ENCODE data around the gene ARSG. TPM values are rescaled to one million over a fixed set of nuclear protein-coding genes. Genes with fewer than 3 reads are reported as not detected.

ARSG gene
- polyA plus RNA-seq, 1 experiment, result 1.9 TPM

- no peak overlapping the region for H3K27ac ChIP-seq (ENCODE audit: low read depth, low read length)
- POLR2A ChIA-PET, result no interaction called here
- CTCF ChIA-PET, result interaction anchor here (0.6 to 5.2 kb wide), 2 partner anchors 8 to 84 kb away, joined by 3 to 44 read pairs; no protein-coding TSS in a partner anchor
- TF ChIP-seq CTCF (IDR thresholded peaks at IDR 0.05; ENCODE audit: low read depth, low read length), result no peak
- no peak overlapping the region for H3K4me3 ChIP-seq (ENCODE audit: low read depth, low read length)
- peaks cover 8% of the 10 kb centered on the region for H3K9me3 ChIP-seq (ENCODE audit: control insufficient read depth, insufficient read depth, low read length)
- H3K27me3 ChIP-seq (ENCODE audit: control insufficient read depth, insufficient read depth, low read length), result no peaks in the 10 kb centered on the region
- DNase-seq (ENCODE audit: low read depth, low spot score), result no peak
Observed at GRCh38 chr17:68390888-68391545, 99.7 kb downstream of the ARSG start.

- no peak for DNase-seq (ENCODE audit: low read depth, low spot score)
- Histone ChIP-seq H3K27ac (ENCODE audit: low read depth, low read length) (no peak overlapping the region), H3K27me3 (ENCODE audit: control insufficient read depth, insufficient read depth, low read length) (no peaks in the 10 kb centered on the region), H3K9me3 (ENCODE audit: control insufficient read depth, insufficient read depth, low read length) (peaks cover 8% of the 10 kb centered on the region), H3K4me3 (ENCODE audit: low read depth, low read length) (no peak overlapping the region)
- ChIA-PET POLR2A (no interaction called here), CTCF (interaction anchor here (0.6 to 5.2 kb wide), 2 partner anchors 7 to 85 kb away, joined by 3 to 44 read pairs; no protein-coding TSS in a partner anchor)
- no peak for TF ChIP-seq CTCF (IDR thresholded peaks at IDR 0.05; ENCODE audit: low read depth, low read length)
Observed at GRCh38 chr17:68391561-68392268, 100.4 kb downstream of the ARSG start.

- no peak for DNase-seq (ENCODE audit: low read depth, low spot score)
- ChIA-PET CTCF (interaction anchor here (0.9 to 1.0 kb wide), 2 partner anchors 119 to 132 kb away, joined by 3 read pairs; no protein-coding TSS in a partner anchor), POLR2A (no interaction called here)
- Histone ChIP-seq H3K9me3 (ENCODE audit: control insufficient read depth, insufficient read depth, low read length) (peaks cover 8% of the 10 kb centered on the region), H3K27me3 (ENCODE audit: control insufficient read depth, insufficient read depth, low read length) (no peaks in the 10 kb centered on the region), H3K27ac (ENCODE audit: low read depth, low read length) (no peak overlapping the region), H3K4me3 (ENCODE audit: low read depth, low read length) (no peak overlapping the region)
- no peak for TF ChIP-seq CTCF (IDR thresholded peaks at IDR 0.05; ENCODE audit: low read depth, low read length)
Observed at GRCh38 chr17:68394608-68395331, 103.5 kb downstream of the ARSG start.

GRCh38 chr17:68396226-68397107 is 105.2 kb downstream of the ARSG start:
- Histone ChIP-seq H3K27ac (ENCODE audit: low read depth, low read length) (no peak overlapping the region), H3K4me3 (ENCODE audit: low read depth, low read length) (no peak overlapping the region), H3K27me3 (ENCODE audit: control insufficient read depth, insufficient read depth, low read length) (no peaks in the 10 kb centered on the region), H3K9me3 (ENCODE audit: control insufficient read depth, insufficient read depth, low read length) (peaks cover 8% of the 10 kb centered on the region)
- CTCF ChIA-PET, result interaction anchor here (1.0 to 1.2 kb wide), 2 partner anchors 133 to 134 kb away, joined by 3 read pairs; no protein-coding TSS in a partner anchor
- no peak for TF ChIP-seq CTCF (IDR thresholded peaks at IDR 0.05; ENCODE audit: low read depth, low read length)
- POLR2A ChIA-PET, result no interaction called here
- DNase-seq (ENCODE audit: low read depth, low spot score), result no peak
